Measurements from ENCODE around the gene AIRE. TPM values are rescaled to one million over a fixed set of nuclear protein-coding genes. Genes with fewer than 3 reads are reported as not detected.
"Not testable (repeated sequence)": the region's sequence is repeated elsewhere in the genome, so short reads cannot be mapped to it uniquely, and the experiment has no call there.

Gene AIRE
- total and polyA plus RNA-seq, 4 donors: 0.05 TPM; not detected in 3

- TF ChIP-seq MAX (IDR thresholded peaks at IDR 0.05): no peak
- no peak for TF ChIP-seq FOXA2 (IDR thresholded peaks at IDR 0.05)
- no peak for TF ChIP-seq ATF3 (IDR thresholded peaks at IDR 0.05)
- TF ChIP-seq HNF4G (IDR thresholded peaks at IDR 0.05): no peak
- TF ChIP-seq HNF4A (conservative IDR thresholded peaks at IDR 0.05): no peak
- no peak for TF ChIP-seq YY1 (IDR thresholded peaks at IDR 0.05)
- no peak for TF ChIP-seq CTCF (IDR thresholded peaks at IDR 0.05; ENCODE audit: low read depth, low read length, missing input control)
- TF ChIP-seq SP1 (IDR thresholded peaks at IDR 0.05): no peak
- TF ChIP-seq RXRA (IDR thresholded peaks at IDR 0.05): no peak
- TF ChIP-seq GABPA (IDR thresholded peaks at IDR 0.05 in 1 of 2, conservative IDR thresholded peaks at IDR 0.05 in 1 of 2): no peak
- no peak for TF ChIP-seq EGR1 (IDR thresholded peaks at IDR 0.05; ENCODE audit: low read depth in 2 of 2)
- no peak for TF ChIP-seq RAD21 (IDR thresholded peaks at IDR 0.05)
- TF ChIP-seq NR2F2 (IDR thresholded peaks at IDR 0.05): no peak
- no peak for TF ChIP-seq TAF1 (conservative IDR thresholded peaks at IDR 0.05)
- TF ChIP-seq ZBTB33 (IDR thresholded peaks at IDR 0.05): no peak
- TF ChIP-seq FOXA1 (IDR thresholded peaks at IDR 0.05): no peak
- no peak for TF ChIP-seq REST (IDR thresholded peaks at IDR 0.05)
- H3K9ac ChIP-seq (ENCODE audit: low read depth in 1 of 2, low read length in 2 of 2): no peak overlapping the region
- H3K27me3 ChIP-seq (ENCODE audit: control insufficient read depth in 4 of 4, insufficient read depth in 4 of 4, low read length in 3 of 4): no peaks in the 10 kb centered on the region
- no peak for DNase-seq (ENCODE audit: low spot score)
- no peaks in the 10 kb centered on the region for H3K9me3 ChIP-seq (ENCODE audit: control insufficient read depth in 4 of 4, low read length in 3 of 4)
- no peaks in the 10 kb centered on the region for H3K4me1 ChIP-seq (ENCODE audit: control insufficient read depth in 4 of 4, insufficient read depth in 4 of 4, low read length in 3 of 4)
- no peaks in the 10 kb centered on the region for H3K36me3 ChIP-seq (ENCODE audit: control insufficient read depth in 4 of 4, insufficient read depth in 3 of 4, low read depth in 1 of 4, low read length in 3 of 4)
- H3K27ac ChIP-seq (ENCODE audit: low read depth in 1 of 2, low read length in 2 of 2): no peak overlapping the region
- H3K4me3 ChIP-seq (ENCODE audit: low read depth in 1 of 3, low read length in 3 of 3): no peak overlapping the region
- 97% methylated on average over 9 of the region's 9 CpGs for WGBS
Measured at GRCh38 chr21:44281801-44282200, 3.9 kb upstream of the AIRE start.

GRCh38 chr21:44282370-44282769 is 3.3 kb upstream of the AIRE start:
- H3K27ac ChIP-seq (ENCODE audit: low read depth in 1 of 2, low read length in 2 of 2): no peak overlapping the region
- H3K9me3 ChIP-seq (ENCODE audit: control insufficient read depth in 4 of 4, low read length in 3 of 4): no peaks in the 10 kb centered on the region
- no peak for DNase-seq (ENCODE audit: low spot score)
- no peaks in the 10 kb centered on the region for H3K4me1 ChIP-seq (ENCODE audit: control insufficient read depth in 4 of 4, insufficient read depth in 4 of 4, low read length in 3 of 4)
- no peak overlapping the region for H3K4me3 ChIP-seq (ENCODE audit: low read depth in 1 of 3, low read length in 3 of 3)
- WGBS: 92% methylated on average over 9 of the region's 9 CpGs
- no peaks in the 10 kb centered on the region for H3K27me3 ChIP-seq (ENCODE audit: control insufficient read depth in 4 of 4, insufficient read depth in 4 of 4, low read length in 3 of 4)
- TF ChIP-seq GABPA (IDR thresholded peaks at IDR 0.05 in 1 of 2, conservative IDR thresholded peaks at IDR 0.05 in 1 of 2) (no peak), MAX (IDR thresholded peaks at IDR 0.05) (no peak), TAF1 (conservative IDR thresholded peaks at IDR 0.05) (no peak)
- no peak overlapping the region for H3K9ac ChIP-seq (ENCODE audit: low read depth in 1 of 2, low read length in 2 of 2)
- H3K36me3 ChIP-seq (ENCODE audit: control insufficient read depth in 4 of 4, insufficient read depth in 3 of 4, low read depth in 1 of 4, low read length in 3 of 4): no peaks in the 10 kb centered on the region

GRCh38 chr21:44283211-44283785 is 2.4 kb upstream of the AIRE start:
- not testable (repeated sequence) for H3K36me3 ChIP-seq (ENCODE audit: control insufficient read depth in 4 of 4, insufficient read depth in 3 of 4, low read depth in 1 of 4, low read length in 3 of 4); DNase-seq (ENCODE audit: low spot score); H3K27ac ChIP-seq (ENCODE audit: low read depth in 1 of 2, low read length in 2 of 2); H3K27me3 ChIP-seq (ENCODE audit: control insufficient read depth in 4 of 4, insufficient read depth in 4 of 4, low read length in 3 of 4); H3K4me1 ChIP-seq (ENCODE audit: control insufficient read depth in 4 of 4, insufficient read depth in 4 of 4, low read length in 3 of 4); H3K4me3 ChIP-seq (ENCODE audit: low read depth in 1 of 3, low read length in 3 of 3); H3K9me3 ChIP-seq (ENCODE audit: control insufficient read depth in 4 of 4, low read length in 3 of 4); H3K9ac ChIP-seq (ENCODE audit: low read depth in 1 of 2, low read length in 2 of 2)
- 84% methylated on average over 11 of the region's 11 CpGs for WGBS
